ENCODE data around the gene PRR11. TPM values are rescaled to one million over a fixed set of nuclear protein-coding genes. Genes with fewer than 3 reads are reported as not detected.

Gene PRR11
- total RNA-seq, 1 experiment from 2014 or later: 86.7 TPM

DNA sequence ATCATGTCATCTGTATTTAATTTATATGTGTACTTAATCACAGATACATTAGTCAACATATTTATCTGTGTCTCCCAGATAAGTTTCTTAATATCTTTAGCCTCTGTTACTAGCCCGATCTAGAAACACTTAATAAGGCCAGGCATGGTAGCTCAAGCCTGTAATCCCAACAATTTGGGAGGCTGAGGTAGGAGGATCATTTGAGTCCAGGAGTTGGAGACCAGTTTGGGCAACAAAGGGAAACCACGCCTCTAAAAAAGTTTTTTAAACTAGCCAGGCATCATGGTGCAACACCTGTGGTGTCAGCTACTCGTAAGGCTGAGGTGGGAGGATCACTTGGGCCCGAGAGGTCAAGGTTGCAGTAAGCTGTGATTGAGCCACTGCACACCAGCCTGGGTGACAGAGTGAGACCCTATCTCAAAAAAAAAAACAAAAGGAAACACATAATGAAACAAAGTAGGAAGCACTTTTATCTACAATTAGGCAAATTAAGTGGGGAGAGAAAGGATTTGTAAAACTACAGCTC, 9.9 kb upstream of the PRR11 start:
- Histone ChIP-seq H3K36me3 (ENCODE audit: control insufficient read depth in 1 of 2, insufficient read depth in 2 of 2, low read length in 2 of 2) (no peaks in the 10 kb centered on the region; a peak in 1 of 4 replicates), H3K4me2 (ENCODE audit: low read length) (no peak overlapping the region), H3K27ac (ENCODE audit: low read depth, low read length) (no peak overlapping the region), H3K27me3 (ENCODE audit: insufficient read depth, low read length) (no peaks in the 10 kb centered on the region), H3K9me2 (ENCODE audit: insufficient read depth) (no peaks in the 10 kb centered on the region), H3K9me3 (ENCODE audit: control insufficient read depth in 1 of 2, insufficient read depth in 1 of 2, low read depth in 1 of 2, low read length in 2 of 2) (no peaks in the 10 kb centered on the region), H3K9ac (ENCODE audit: low read length) (no peak overlapping the region), H4K20me1 (ENCODE audit: insufficient read depth) (0 out of 2 replicates have a peak, but pooled peaks cover 3% of the 10 kb centered on the region), H3K4me1 (ENCODE audit: control insufficient read depth in 1 of 2, insufficient read depth in 2 of 2, low read length in 2 of 2) (peaks cover 0 to 7% of the 10 kb centered on the region in 2 experiments; a peak in 2 of 4 replicates), H3K79me2 (ENCODE audit: insufficient read depth, low read length) (peaks cover 96% of the 10 kb centered on the region), H3K4me3 (replicated peaks in 1 of 2; ENCODE audit: low read depth in 1 of 2, low read length in 2 of 2) (no peak overlapping the region), H2AFZ (ENCODE audit: low read depth, low read length, poor library complexity, severe bottlenecking) (no peak overlapping the region)
- ChIA-PET POLR2A (interaction anchor here (0.6 to 2.0 kb wide), 3 partner anchors 9 to 11 kb away, joined by 3 to 6 read pairs (median 4); partner anchors contain the start of gene PRR11), CTCF (no interaction called here), RAD21 (ENCODE audit: low non-redundant PET in 1 of 2, low total read pairs in 2 of 2, uncharacterized antibody in 2 of 2, unreplicated experiment in 2 of 2) (no interaction called here)
- ATAC-seq (no peak), DNase-seq (ENCODE audit: low read depth, low spot score) (no peak)
- no TSS peak for BruUV-seq (replicated peaks)
- intact Hi-C loops (cut with micrococcal nuclease): no loop called here
- TF ChIP-seq, protein P1, sequence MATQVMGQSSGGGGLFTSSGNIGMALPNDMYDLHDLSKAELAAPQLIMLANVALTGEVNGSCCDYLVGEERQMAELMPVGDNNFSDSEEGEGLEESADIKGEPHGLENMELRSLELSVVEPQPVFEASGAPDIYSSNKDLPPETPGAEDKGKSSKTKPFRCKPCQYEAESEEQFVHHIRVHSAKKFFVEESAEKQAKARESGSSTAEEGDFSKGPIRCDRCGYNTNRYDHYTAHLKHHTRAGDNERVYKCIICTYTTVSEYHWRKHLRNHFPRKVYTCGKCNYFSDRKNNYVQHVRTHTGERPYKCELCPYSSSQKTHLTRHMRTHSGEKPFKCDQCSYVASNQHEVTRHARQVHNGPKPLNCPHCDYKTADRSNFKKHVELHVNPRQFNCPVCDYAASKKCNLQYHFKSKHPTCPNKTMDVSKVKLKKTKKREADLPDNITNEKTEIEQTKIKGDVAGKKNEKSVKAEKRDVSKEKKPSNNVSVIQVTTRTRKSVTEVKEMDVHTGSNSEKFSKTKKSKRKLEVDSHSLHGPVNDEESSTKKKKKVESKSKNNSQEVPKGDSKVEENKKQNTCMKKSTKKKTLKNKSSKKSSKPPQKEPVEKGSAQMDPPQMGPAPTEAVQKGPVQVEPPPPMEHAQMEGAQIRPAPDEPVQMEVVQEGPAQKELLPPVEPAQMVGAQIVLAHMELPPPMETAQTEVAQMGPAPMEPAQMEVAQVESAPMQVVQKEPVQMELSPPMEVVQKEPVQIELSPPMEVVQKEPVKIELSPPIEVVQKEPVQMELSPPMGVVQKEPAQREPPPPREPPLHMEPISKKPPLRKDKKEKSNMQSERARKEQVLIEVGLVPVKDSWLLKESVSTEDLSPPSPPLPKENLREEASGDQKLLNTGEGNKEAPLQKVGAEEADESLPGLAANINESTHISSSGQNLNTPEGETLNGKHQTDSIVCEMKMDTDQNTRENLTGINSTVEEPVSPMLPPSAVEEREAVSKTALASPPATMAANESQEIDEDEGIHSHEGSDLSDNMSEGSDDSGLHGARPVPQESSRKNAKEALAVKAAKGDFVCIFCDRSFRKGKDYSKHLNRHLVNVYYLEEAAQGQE (IDR thresholded peaks at IDR 0.05; ENCODE audit: low read depth): no peak
- TF ChIP-seq, protein P2, sequence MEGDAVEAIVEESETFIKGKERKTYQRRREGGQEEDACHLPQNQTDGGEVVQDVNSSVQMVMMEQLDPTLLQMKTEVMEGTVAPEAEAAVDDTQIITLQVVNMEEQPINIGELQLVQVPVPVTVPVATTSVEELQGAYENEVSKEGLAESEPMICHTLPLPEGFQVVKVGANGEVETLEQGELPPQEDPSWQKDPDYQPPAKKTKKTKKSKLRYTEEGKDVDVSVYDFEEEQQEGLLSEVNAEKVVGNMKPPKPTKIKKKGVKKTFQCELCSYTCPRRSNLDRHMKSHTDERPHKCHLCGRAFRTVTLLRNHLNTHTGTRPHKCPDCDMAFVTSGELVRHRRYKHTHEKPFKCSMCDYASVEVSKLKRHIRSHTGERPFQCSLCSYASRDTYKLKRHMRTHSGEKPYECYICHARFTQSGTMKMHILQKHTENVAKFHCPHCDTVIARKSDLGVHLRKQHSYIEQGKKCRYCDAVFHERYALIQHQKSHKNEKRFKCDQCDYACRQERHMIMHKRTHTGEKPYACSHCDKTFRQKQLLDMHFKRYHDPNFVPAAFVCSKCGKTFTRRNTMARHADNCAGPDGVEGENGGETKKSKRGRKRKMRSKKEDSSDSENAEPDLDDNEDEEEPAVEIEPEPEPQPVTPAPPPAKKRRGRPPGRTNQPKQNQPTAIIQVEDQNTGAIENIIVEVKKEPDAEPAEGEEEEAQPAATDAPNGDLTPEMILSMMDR (IDR thresholded peaks at IDR 0.05 in 2 of 3, conservative IDR thresholded peaks at IDR 0.05 in 1 of 3; ENCODE audit: borderline replicate concordance in 1 of 3, insufficient read depth in 1 of 3, low read depth in 2 of 3, low read length in 2 of 3): no peak
- TF ChIP-seq SRF (IDR thresholded peaks at IDR 0.05; ENCODE audit: low read depth) (no peak), JUND (IDR thresholded peaks at IDR 0.05) (no peak), CEBPB (IDR thresholded peaks at IDR 0.05; ENCODE audit: low read depth) (no peak), YY1 (IDR thresholded peaks at IDR 0.05; ENCODE audit: extremely low read depth, insufficient replicate concordance, low read depth, low read length) (no peak), POLR2A (IDR thresholded peaks at IDR 0.05; ENCODE audit: borderline replicate concordance, extremely low read depth, insufficient read depth, insufficient read length) (no peak), SP1 (IDR thresholded peaks at IDR 0.05; ENCODE audit: low read depth) (no peak), TCF7L2 (IDR thresholded peaks at IDR 0.05; ENCODE audit: borderline replicate concordance, extremely low read depth, insufficient read depth, insufficient read length) (no peak), EZH2 (IDR thresholded peaks at IDR 0.05) (no peak), FOSL1 (IDR thresholded peaks at IDR 0.05; ENCODE audit: low read depth) (no peak)
